GM13977 (cell line): ENCODE results near the gene CDC42SE2.
"Not testable (repeated sequence)": the region's sequence is repeated elsewhere in the genome, so short reads cannot be mapped to it uniquely, and the experiment has no call there.

Source experiments
- DNase-seq: peaks from one replicate; pipeline ENCODE4 v3.0.0; 2012; ENCODE audit warnings: low spot score
- in situ Hi-C: fragments of 300-500 bp; cut with MboI; formaldehyde crosslinking; loops from one replicate; pipeline ENCODE4 v1.12.0; 2022; ENCODE audit warnings: low sequenced_read_pairs, low pct_unique_long_range_greater_than_20kb, mixed read lengths, inconsistent platforms; ENCODE audit not compliant: unreplicated experiment
- TF ChIP-seq, protein P1 (sequence below): IDR thresholded peaks from 2 replicates; pipeline ENCODE4 v1.5.1; 2012; ENCODE audit warnings: mild to moderate bottlenecking, control low read depth; ENCODE audit not compliant: insufficient read depth; ENCODE audit errors: extremely low read depth, missing control alignments

CDC42SE2 gene

GRCh38 chr5:131305138-131305689 is 41.4 kb downstream of the CDC42SE2 start:
- in situ Hi-C loops, result no loop called here
- TF ChIP-seq, protein P1, sequence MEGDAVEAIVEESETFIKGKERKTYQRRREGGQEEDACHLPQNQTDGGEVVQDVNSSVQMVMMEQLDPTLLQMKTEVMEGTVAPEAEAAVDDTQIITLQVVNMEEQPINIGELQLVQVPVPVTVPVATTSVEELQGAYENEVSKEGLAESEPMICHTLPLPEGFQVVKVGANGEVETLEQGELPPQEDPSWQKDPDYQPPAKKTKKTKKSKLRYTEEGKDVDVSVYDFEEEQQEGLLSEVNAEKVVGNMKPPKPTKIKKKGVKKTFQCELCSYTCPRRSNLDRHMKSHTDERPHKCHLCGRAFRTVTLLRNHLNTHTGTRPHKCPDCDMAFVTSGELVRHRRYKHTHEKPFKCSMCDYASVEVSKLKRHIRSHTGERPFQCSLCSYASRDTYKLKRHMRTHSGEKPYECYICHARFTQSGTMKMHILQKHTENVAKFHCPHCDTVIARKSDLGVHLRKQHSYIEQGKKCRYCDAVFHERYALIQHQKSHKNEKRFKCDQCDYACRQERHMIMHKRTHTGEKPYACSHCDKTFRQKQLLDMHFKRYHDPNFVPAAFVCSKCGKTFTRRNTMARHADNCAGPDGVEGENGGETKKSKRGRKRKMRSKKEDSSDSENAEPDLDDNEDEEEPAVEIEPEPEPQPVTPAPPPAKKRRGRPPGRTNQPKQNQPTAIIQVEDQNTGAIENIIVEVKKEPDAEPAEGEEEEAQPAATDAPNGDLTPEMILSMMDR, result no peak
- no peak for DNase-seq

DNA sequence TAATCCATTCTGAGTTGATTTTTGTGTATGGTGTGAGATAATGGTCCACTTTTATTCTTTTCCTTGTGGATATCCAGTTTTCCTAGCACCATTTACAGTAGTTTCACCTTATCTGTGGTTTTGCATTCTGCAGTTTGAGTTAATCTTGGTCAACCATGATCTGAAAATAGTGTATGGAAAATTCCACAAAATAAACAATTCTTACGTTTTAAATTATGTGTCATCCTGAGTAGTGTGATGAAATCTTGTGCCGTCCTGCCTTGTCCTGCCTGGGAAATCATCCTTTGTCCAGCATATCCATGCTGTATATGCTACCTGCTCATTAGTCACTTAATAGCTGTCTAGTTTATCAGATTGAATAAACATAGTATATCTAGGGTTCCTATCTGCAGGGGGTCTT is 42.1 kb downstream of the CDC42SE2 start:
- TF ChIP-seq, protein P1, result no peak
- in situ Hi-C loops, result no loop called here
- DNase-seq, result no peak

DNA sequence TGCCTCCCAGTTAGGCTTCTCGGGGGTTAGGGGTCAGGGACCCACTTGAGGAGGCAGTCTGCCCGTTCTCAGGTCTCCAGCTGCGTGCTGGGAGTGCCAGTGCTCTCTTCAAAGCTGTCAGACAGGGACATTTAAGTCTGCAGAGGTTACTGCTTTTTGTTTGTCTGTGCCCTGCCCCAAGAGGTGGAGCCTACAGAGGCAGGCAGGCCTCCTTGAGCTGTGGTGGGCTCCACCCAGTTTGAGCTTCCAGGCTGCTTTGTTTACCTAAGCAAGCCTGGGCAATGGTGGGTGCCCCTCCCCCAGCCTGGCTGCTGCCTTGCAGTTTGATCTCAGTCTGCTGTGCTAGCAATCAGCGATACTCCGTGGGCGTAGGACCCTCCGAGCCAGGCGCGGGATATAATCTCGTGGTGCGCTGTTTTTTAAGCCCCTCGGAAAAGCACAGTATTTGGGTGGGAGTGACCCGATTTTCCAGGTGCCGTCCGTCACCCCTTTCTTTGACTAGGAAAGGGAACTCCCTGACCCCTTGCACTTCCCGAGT is 48.5 kb downstream of the CDC42SE2 start:
- in situ Hi-C loops, DNase-seq: not testable (repeated sequence)

DNA sequence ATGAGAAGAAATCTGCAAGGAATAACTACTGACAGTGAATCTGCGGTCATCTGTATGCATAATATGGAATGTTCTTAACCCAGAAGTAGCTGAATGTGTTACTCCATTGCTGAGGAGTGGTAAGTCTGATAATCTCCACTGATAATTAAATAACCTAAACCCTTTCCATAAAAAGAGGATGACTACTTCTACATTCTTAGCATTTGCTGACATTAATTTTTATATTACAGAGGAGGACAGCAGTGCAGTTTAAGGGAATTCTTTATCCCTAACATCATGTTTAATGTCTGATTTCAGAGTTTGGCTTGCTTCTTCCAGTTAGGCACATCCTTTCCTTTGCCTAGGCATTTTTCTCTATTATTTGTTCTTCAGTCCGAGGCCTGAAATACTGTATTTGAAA is 52.2 kb downstream of the CDC42SE2 start:
- in situ Hi-C loops, result no loop called here
- TF ChIP-seq, protein P1, result no peak
- DNase-seq, result no peak

DNA sequence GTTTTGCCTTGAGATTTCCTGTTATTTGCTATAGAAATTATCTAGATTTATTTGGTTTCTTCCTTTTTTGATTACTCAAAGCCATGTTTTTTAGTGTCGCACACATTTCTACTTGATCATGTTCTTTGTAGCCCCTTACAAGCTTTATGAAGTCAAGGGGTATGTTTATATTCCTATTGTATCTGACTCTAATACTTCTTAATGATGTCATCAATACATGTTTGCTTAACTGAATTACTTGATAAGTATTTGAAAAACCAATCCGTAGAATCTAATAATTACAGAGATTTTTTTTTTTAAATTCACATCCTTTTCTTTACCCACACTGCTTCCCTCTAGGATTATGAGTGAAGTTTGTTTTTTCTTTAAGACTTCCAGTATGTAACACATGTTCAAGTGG is 53.0 kb downstream of the CDC42SE2 start:
- in situ Hi-C loops, result no loop called here

DNA sequence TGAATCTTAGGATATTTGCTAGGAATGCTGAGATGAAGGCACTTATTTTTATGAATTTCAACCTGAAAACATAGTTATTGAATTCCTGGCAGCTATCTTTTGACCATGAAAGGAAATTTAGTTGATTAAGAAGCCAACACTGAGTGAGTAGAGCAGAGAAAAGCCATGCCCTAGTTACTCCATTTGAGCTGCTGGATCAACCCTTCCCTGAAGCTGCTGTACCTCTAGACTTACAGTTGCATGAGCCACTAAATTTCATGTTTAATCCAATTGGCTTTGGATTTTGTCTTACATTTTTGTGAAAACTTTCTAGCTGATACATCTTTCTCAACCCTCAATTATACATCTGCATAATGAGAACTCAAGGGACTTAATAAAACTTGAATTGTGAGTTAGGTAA is 54.6 kb downstream of the CDC42SE2 start:
- in situ Hi-C loops, result no loop called here
- TF ChIP-seq, protein P1, result no peak
- no peak for DNase-seq

More for the DNA sequence above, 53.0 kb downstream of the CDC42SE2 start:
- no peak for DNase-seq
- TF ChIP-seq, protein P1, result no peak

GRCh38 chr5:131321066-131321465 is 57.2 kb downstream of the CDC42SE2 start:
- in situ Hi-C loops, result no loop called here
- TF ChIP-seq, protein P1, result no peak
- DNase-seq, result no peak
